Smooth muscle cell (in vitro differentiated cells): Measurements from ENCODE around the gene NWD2. TPM values are rescaled to one million over a fixed set of nuclear protein-coding genes. Genes with fewer than 3 reads are reported as not detected.

Experiments used
- DNase-seq: peaks from one replicate; lab custom pipeline; 2025; ENCODE audit not compliant: unreplicated experiment; lab: John Stamatoyannopoulos, UW
- H2AFZ ChIP-seq: fragments of 200-600 bp; sonication (generic); 2 replicates; pipeline ENCODE4 v1.6.0; 2016; ENCODE audit warnings: antibody characterized with exemption, low read depth, mild to moderate bottlenecking
- H3F3A ChIP-seq: fragments of 200-600 bp; sonication (generic); 2 replicates; pipeline ENCODE4 v1.6.0; 2017; ENCODE audit warnings: antibody characterized with exemption, low read depth
- H3K27ac ChIP-seq: fragments of 200-600 bp; sonication (generic); 2 replicates; pipeline ENCODE4 v1.5.1; 2016; ENCODE audit warnings: low read depth, mild to moderate bottlenecking
- H3K27me3 ChIP-seq: fragments of 200-600 bp; sonication (generic); 2 replicates; pipeline ENCODE4 v1.6.1; 2016; ENCODE audit warnings: low read depth, mild to moderate bottlenecking
- H3K36me3 ChIP-seq: fragments of 200-600 bp; sonication (generic); 2 replicates; pipeline ENCODE4 v1.5.1; 2016; ENCODE audit warnings: low read depth
- H3K4me1 ChIP-seq: fragments of 200-600 bp; sonication (generic); 2 replicates; pipeline ENCODE4 v1.5.1; 2016; ENCODE audit warnings: low read depth
- H3K4me2 ChIP-seq: fragments of 200-600 bp; sonication (generic); 2 replicates; pipeline ENCODE4 v1.6.0; 2016; ENCODE audit warnings: mild to moderate bottlenecking
- H3K4me3 ChIP-seq: fragments of 200-600 bp; sonication (generic); 2 replicates; pipeline ENCODE4 v1.5.1; 2016; ENCODE audit warnings: mild to moderate bottlenecking
- H3K79me2 ChIP-seq: fragments of 200-600 bp; sonication (generic); 2 replicates; pipeline ENCODE4 v1.6.0; 2016; ENCODE audit warnings: low read depth, mild to moderate bottlenecking
- H3K9ac ChIP-seq: fragments of 200-600 bp; sonication (generic); 2 replicates; pipeline ENCODE4 v1.6.0; 2016; ENCODE audit warnings: low read depth
- H3K9me3 ChIP-seq: fragments of 200-600 bp; sonication (generic); replicated peaks from 2 replicates; pipeline ENCODE4 v1.5.1; 2016; ENCODE audit warnings: low read depth
- H4K20me1 ChIP-seq: fragments of 200-600 bp; sonication (generic); 2 replicates; pipeline ENCODE4 v1.6.0; 2016; ENCODE audit warnings: low read depth
- WGBS: methylation state at CpG from one replicate; pipeline ENCODE4 v1.1.7; 2016; ENCODE audit warnings: low lambda C conversion rate; 5-methylcytosine and 5-hydroxymethylcytosine counted together
- polyA plus RNA-seq: library from polyadenylated mRNA; unstranded; fragments of >200 nt; fragmentation: Nextera tagmentation; extraction: Ambion mirVana; gene quantifications from 2 replicates; pipeline ENCODE4 v1.2.1, GENCODE V29; 2016
- total RNA-seq: library from RNA; depleted of rRNA; stranded (reverse); fragments of >200 nt; gene quantifications from 2 replicates; pipeline ENCODE4 v1.2.3, GENCODE V29; 2014
- TF ChIP-seq, protein P1 (sequence below): fragments of 200-600 bp; sonication (generic); IDR thresholded peaks from 2 replicates; pipeline ENCODE4 v1.5.1; 2017; ENCODE audit warnings: borderline replicate concordance, mild to moderate bottlenecking, antibody characterized with exemption; ENCODE audit not compliant: insufficient read depth, poor library complexity, severe bottlenecking

NWD2 gene
- total and polyA plus RNA-seq, 2 experiments from 2014 or later, result not detected

DNA sequence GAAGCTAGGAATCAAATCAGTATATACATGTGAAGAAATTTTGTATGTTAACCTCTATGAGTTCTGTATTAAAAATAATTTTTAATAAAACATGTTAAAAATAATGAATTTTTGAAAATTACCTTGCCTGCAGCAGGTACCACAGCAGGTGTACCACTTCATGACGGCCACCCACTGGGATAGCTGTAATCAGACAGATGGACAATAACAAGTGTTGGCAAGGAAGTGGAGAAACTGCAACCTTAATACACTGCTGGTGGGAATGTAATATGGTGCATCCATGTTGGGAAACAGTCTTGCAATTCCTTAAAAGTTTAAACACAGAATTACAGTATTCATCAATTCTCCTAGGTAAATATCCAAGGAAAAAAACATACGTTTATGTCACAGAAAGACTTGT is 232.1 kb downstream of the NWD2 start:
- Histone ChIP-seq H3K4me1 (no peaks in the 10 kb centered on the region), H3K9ac (no peak overlapping the region), H3K9me3 (no peaks in the 10 kb centered on the region), H3K79me2 (no peaks in the 10 kb centered on the region), H3K4me3 (no peak overlapping the region), H3K27ac (no peak overlapping the region), H4K20me1 (no peaks in the 10 kb centered on the region), H3K4me2 (no peak overlapping the region), H2AFZ (no peak overlapping the region), H3K27me3 (no peaks in the 10 kb centered on the region), H3K36me3 (no peaks in the 10 kb centered on the region), H3F3A (no peaks in the 10 kb centered on the region)
- TF ChIP-seq, protein P1, sequence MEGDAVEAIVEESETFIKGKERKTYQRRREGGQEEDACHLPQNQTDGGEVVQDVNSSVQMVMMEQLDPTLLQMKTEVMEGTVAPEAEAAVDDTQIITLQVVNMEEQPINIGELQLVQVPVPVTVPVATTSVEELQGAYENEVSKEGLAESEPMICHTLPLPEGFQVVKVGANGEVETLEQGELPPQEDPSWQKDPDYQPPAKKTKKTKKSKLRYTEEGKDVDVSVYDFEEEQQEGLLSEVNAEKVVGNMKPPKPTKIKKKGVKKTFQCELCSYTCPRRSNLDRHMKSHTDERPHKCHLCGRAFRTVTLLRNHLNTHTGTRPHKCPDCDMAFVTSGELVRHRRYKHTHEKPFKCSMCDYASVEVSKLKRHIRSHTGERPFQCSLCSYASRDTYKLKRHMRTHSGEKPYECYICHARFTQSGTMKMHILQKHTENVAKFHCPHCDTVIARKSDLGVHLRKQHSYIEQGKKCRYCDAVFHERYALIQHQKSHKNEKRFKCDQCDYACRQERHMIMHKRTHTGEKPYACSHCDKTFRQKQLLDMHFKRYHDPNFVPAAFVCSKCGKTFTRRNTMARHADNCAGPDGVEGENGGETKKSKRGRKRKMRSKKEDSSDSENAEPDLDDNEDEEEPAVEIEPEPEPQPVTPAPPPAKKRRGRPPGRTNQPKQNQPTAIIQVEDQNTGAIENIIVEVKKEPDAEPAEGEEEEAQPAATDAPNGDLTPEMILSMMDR, result no peak
- 91% methylated on average over 2 of the region's 2 CpGs for WGBS
- DNase-seq, result no peak

DNA sequence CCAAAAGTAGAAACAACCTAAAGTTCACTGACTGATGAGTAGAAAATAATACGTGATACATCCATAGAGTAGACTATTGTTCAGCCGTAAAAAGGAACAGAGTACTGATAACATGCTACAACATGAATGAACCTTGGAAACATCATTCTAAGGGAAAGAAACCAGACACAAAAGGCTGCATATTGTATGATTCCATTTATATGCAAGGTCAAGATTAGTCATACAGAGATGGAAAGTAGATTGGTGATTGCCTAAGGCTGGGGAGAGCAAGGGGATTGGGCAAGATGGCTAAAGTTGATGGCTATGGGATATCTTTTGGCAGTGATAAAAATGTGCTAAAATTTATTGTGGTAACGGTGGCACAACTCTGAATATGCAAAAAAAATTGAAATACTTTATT is 232.6 kb downstream of the NWD2 start:
- no peak overlapping the region for H3K9ac ChIP-seq
- no peaks in the 10 kb centered on the region for H3F3A ChIP-seq
- no peaks in the 10 kb centered on the region for H3K27me3 ChIP-seq
- no peaks in the 10 kb centered on the region for H3K4me1 ChIP-seq
- H3K27ac ChIP-seq, result no peak overlapping the region
- no peaks in the 10 kb centered on the region for H3K79me2 ChIP-seq
- H3K36me3 ChIP-seq, result no peaks in the 10 kb centered on the region
- no peaks in the 10 kb centered on the region for H4K20me1 ChIP-seq
- no peak overlapping the region for H3K4me3 ChIP-seq
- no peak for DNase-seq
- H3K9me3 ChIP-seq, result no peaks in the 10 kb centered on the region
- WGBS, result 90% methylated on average over 3 of the region's 3 CpGs
- H2AFZ ChIP-seq, result no peak overlapping the region
- TF ChIP-seq, protein P1, result no peak
- no peak overlapping the region for H3K4me2 ChIP-seq

DNA sequence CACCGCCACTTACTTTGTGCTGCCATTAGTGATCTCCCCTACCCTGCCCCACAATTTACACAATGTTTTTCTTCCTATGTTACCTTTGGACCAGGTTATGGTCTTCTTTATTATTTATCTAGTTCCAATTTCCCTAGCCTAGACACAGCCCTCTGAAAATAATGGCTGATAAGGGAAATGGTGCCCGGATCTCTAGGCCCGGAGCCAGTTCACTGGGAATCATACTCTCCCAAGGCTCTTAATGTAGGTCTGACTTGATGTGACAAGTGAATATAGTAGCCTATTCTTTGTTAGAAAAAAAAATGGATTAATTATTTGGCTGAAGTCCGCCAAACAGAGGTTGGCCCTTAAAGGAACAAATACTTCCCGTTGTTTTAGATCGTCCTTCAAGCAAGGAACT is 233.6 kb downstream of the NWD2 start:
- Histone ChIP-seq H3K27ac (no peak overlapping the region), H3K4me2 (no peak overlapping the region), H4K20me1 (no peaks in the 10 kb centered on the region), H3K9ac (no peak overlapping the region), H3K4me3 (no peak overlapping the region), H3K36me3 (no peaks in the 10 kb centered on the region), H3K4me1 (no peaks in the 10 kb centered on the region), H2AFZ (no peak overlapping the region), H3K9me3 (no peaks in the 10 kb centered on the region), H3F3A (no peaks in the 10 kb centered on the region), H3K27me3 (no peaks in the 10 kb centered on the region), H3K79me2 (no peaks in the 10 kb centered on the region)
- DNase-seq, result no peak
- TF ChIP-seq, protein P1, result no peak
- 93% methylated on average over 6 of the region's 6 CpGs for WGBS

DNA sequence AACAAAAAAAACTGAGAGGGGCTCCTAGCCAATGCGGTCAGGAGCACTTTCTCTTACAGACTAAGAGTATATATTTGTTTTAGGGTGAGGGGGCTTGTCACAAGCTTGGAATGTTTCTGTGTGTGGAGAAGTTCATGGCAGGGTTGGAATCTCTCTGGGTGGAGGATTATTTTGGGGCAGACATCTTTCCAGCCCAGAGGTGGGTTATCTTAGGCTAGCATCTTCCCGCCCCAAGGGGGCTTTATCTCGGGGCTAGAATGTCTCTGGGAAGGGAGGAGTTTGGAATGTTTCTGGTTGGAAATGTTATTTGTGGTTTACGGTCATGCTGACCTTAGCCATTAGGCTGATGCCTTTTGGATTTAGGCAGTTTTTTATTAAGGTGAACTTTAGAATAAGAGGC is 236.0 kb downstream of the NWD2 start:
- Histone ChIP-seq H3K36me3 (no peaks in the 10 kb centered on the region), H3K79me2 (no peaks in the 10 kb centered on the region), H3K4me2 (no peak overlapping the region), H3K4me3 (no peak overlapping the region), H3F3A (no peaks in the 10 kb centered on the region), H2AFZ (no peak overlapping the region), H3K9ac (no peak overlapping the region), H3K9me3 (no peaks in the 10 kb centered on the region), H3K27ac (no peak overlapping the region), H3K4me1 (no peaks in the 10 kb centered on the region), H3K27me3 (no peaks in the 10 kb centered on the region), H4K20me1 (no peaks in the 10 kb centered on the region)
- DNase-seq, result no peak
- TF ChIP-seq, protein P1, result no peak
- 65% methylated on average over 4 of the region's 4 CpGs for WGBS
